KG1 (cell line): Measurements from ENCODE around the gene FCER2.

ENCODE experiments used
- DNase-seq: peaks from one replicate; lab custom pipeline; 2025; lab: John Stamatoyannopoulos, UW

The FCER2 gene

DNA sequence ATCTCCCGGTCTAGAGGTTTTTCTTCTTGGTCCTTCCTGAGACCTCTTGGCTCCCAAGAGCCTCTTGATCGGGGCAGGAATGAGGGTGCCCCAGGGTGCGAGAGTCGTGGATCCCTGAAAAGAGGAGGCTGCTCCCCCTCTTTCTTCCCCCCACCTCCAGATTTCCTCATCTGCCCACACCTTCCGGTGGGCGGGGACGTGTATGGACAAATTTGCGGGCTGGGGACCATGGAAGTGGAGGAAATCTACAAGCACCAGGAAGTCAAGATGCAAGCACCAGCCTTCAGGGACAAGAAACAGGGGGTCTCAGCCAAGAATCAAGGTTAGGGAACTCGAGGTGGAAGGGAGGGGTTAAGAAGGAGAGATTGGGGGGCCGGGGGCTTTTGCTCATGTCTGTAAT is 25.1 kb downstream of the FCER2 start, which contains the start of gene MCEMP1:
MCEMP1 (plus strand) TSS at position 237 of the 400 bp plus-strand sequence; CDS start at position 268, 31 bp downstream.
- DNase-seq, result no peak

DNA sequence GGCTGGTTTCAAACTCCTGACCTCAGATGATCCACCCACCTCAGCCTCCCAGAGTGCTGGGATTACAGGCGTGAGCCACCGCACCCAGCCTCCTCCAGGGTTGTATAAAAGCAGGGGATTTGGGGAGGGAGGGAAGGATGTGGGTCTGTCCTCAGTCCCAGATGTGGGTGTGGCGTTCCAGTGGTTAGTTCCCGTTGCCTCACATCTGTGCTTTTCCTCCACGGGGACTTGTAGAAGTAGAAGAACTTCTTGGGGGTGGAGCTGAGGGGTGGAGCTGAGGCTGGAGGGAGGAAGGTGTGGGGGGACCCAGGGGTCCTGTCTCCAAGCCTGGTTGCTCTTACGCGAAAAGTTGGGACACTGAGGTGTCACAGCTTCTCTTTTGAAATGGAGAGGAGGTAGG is 25.6 kb downstream of the FCER2 start:
- no peak for DNase-seq

DNA sequence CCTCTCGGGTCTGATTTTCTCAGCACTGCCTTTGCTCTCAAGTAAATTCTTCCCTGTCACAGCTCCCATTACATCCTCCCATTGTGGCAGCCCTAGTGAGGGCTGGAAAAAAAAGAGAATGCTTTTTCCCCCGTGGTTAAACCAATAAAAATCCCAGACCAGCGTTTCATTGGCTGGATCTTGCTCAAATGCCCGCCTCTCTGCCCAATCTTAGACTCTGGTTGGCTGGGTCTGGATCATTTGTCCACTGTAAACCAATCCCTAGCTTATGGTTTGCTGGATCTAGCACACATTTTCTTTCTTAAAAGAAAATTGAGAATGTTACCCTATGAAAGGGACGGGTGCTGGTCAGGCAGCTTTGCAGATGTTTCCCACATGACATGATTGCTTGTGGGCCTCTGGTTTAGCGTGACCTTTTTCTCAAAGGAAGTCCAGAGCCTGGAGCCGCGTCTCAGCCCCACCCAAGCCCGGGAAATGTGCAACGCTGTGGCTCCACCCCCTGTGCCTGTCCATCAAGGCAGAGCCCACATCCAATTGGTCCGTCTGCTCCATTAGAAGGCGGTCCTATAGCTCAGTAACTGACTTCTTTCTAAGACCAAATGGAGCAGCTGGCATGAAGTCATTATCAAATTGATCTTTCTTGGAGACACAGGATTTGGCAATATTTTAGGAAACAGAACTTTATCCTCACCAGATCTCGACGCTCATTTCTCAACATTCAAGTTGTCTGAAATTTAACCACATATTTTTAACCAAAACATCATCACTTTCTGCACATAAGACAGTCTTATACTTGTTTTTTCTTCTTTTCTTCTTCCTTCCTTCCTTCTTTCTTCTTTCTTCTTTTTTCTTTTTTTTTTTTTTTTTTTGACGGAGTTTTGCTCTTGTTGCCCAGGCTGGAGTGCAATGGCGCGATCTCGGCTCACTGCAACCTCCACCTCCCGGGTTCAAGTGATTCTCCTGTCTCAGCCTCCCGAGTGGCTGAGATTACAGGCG is 27.6 kb downstream of the FCER2 start:
- DNase-seq, result peak; percentile 24

DNA sequence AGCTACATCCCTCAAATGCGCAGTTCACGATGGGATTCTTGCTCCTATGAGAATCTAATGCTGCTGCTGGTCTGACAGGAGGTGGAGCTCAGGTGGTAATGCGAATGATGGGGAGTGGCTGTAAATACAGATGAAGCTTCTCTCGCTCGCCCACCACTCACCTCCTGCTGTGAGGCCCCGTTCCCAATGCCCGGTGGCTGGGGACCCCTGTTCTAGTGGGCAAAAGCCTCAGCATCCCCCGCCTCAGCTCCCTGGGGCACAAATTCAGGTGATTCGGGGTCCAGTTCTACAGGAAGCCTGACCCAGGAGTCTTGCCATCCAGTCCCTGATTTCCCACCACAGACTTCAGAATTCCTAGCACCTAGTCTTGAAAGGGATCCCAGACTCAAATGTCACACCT is 29.4 kb downstream of the FCER2 start:
- DNase-seq, result no peak

DNA sequence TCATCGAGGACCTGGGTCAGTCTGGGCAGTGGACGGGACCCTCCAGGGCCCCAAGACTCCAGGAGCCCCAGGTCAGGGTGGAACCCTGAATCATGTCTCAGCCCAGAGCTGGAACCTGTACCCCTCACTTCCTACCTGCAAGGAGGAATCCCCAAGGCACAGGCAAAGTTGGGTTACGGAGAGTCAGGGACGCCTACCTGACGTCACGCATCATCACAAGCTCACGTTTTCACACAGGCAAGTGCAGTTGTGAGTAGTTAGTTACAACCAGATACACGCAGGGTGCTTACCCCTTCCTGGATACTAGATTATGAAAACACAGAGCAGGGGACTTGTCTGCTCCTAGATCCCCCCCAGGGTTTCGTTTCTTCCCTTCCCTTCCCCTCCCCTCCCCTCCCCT is 31.1 kb downstream of the FCER2 start:
- DNase-seq, result no peak

DNA sequence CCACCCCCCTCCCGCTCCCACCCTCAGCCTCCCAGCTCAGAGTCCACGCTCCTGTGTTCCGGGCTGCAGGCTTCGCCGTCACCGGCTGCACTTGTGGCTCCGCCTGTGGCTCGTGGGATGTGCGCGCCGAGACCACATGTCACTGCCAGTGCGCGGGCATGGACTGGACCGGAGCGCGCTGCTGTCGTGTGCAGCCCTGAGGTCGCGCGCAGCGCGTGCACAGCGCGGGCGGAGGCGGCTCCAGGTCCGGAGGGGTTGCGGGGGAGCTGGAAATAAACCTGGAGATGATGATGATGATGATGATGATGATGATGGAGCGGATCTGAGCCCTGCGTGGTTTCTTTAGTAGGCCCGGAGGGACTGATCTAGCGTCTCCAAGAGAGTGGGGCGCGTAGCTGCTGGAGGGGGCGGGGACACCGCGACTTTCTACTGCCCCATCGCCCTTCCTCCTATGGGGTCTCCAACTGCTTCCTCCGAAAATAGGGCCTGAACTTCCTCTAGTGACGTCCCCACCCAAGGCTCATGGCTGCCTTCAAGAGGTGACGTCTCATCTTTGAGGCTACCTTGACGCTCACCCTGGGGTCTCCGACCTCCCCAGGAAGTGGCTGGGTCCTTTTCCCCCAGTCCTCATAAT is 31.7 kb downstream of the FCER2 start:
- DNase-seq, result no peak

DNA sequence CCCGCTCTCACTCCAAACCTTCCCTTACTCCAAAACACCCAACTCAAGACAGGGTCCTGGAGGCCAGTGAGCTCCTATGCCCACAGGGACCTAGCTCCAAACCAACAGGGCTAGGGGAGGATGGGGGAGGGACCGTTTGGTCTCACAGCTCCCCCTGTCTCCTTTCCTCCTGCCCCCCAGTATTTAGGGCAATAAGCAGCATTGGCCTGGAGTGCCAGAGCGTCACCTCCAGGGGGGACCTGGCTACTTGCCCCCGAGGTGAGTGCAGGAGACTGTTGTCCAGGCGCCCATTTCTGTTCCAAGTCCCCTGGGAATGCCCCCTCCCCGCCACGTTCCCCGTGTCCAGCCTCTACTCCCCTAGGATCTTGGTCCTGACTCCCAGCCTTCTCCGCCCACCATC is 32.3 kb downstream of the FCER2 start:
- DNase-seq, result no peak

- DNase-seq, result no peak
Observed at GRCh38 chr19:7668842-7669241, 33.1 kb downstream of the FCER2 start, which contains the start of gene RETN. Gene RETN, plus strand, starts transcription at chr19:7669049. Its CDS starts 278 bp downstream, at chr19:7669327.

DNA sequence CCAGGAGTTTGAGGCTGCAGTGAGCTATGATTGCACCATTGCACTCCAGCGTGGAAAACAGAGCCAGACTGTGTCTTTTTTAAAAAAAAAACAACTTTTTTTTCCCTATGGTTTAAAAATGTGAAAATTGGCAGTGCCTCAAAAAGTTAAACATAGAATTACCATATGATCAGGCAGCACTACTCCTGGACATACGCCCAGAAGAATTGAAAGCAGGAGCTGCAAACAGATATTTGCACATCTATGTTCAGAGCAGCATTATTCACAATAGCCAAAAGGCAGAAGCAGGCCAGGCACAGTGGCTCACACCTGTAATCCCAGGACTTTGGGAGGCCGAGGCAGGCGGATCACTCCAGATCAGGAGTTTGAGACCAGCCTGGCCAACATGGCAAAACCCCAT is 36.9 kb downstream of the FCER2 start:
- no peak for DNase-seq

DNA sequence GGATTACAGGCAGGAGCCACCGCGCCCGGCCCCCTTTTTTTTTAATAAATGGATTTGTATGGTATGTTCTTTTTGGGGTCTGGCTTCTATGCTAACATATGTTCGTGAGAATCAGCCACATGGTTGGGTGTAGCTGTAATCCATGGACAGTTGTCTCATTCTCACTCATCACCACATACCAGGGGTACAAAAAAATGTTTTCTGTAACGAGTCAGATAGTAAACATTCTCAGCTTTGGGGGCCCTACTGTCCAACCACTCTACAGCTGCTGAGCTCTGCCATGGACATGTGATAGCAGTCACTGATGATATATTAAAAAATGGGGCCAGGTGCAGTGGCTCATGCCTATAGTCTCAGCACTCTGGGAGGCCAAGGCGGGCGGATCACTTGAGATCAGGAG is 38.2 kb downstream of the FCER2 start:
- DNase-seq, result no peak

DNA sequence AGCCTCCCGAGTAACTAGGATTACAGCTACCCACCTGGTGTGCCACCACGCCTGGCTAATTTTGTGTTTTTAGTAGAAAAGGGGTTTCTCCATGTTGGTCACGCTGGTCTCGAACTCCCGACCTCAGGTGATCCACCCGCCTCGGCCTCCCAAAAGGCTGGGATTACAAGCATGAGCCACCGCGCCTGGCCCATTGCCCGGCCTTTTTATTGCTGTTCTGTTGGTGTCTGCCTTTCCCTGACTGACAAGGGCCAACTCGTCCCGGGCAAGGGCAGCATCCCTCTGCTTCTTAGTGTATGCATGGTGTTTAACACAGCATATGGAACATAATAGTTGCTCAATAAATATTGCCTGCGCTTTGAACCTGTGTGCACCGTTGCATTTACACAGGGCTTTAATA is 39.3 kb downstream of the FCER2 start:
- no peak for DNase-seq

DNA sequence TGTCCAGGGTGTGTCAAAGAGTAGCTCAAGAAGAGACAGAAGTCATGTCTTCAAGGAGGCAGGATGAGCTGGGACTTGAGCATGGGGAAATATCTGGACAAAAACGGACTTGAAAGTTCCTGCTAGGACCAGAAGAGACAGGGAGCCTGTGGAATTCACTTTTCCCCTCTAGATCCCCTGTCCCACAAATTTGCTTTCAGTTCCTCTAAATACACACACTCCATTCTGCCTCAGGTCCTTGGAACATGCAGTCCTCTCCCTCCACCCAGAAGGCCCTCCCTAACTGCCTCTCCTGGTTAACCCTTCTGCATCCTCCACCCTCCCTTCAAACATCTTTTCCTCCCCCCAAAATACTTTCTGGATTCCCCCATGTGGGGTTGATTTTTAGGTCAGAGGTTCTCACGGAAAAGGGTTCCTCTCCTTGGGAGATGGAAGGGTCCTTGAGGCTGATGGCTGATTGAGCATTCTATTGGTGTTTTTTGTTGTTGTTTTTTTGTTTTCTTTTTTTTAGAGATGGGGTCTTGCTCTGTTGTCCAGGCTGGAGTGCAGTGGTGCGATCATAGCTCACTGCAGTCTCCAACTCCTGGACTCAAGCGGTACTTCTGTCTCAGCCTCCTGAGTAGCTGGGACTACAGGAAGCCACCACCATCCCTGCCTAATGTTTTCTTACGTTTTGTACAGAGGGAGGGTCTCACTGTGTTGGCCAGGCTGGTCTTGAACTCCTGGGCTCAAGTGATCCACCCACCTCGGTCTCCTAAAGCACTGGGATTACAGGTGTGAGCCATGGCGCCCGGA is 40.0 kb downstream of the FCER2 start:
- DNase-seq, result no peak

DNA sequence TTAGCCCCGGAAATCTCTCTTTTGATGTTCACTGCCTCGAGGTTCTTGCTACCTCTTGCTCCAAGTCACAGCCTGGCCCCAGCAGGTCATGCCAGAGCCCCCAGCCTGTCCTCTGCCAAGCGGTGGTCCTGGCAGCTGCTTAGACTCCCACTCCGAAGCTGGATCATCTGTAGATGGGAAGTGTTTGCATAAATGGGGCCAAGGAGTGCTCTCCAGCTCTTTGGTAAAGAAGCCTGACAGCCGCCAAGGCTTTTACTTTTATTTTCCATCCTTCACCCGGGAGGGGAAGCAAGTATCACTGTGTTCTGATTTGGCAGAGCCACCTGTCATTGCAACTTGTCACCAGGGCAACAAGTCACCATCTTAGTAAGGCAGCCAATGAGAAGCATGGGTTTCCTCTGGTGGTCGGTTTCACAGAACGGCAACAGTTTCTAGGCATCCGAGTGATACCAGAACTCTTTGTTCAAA is 43.7 kb downstream of the FCER2 start:
- DNase-seq, result no peak

GRCh38 chr19:7657131-7657751 is 44.7 kb downstream of the FCER2 start:
- DNase-seq, result peak; percentile 26

- peak; percentile 16 for DNase-seq
Observed at GRCh38 chr19:7655581-7655980, 46.4 kb downstream of the FCER2 start.

DNA sequence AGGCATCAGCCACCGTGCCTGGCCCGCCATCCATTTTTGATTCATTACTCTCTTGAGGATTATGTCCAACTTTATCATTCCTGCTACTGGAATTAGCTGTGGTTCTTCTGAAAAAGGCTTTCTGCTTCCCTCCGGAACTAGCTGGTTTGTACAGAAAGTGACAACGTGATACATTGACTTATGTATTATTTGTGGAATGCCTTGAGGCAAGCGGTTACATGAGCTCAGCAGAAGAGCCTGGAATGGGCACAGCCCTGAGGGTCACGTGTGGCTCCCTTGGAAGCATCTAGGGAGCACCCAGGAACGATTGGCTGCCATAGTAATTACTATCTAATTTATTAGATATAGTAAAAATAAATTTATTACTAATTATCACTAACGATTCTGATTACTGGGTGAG is 47.5 kb downstream of the FCER2 start:
- DNase-seq, result no peak

DNA sequence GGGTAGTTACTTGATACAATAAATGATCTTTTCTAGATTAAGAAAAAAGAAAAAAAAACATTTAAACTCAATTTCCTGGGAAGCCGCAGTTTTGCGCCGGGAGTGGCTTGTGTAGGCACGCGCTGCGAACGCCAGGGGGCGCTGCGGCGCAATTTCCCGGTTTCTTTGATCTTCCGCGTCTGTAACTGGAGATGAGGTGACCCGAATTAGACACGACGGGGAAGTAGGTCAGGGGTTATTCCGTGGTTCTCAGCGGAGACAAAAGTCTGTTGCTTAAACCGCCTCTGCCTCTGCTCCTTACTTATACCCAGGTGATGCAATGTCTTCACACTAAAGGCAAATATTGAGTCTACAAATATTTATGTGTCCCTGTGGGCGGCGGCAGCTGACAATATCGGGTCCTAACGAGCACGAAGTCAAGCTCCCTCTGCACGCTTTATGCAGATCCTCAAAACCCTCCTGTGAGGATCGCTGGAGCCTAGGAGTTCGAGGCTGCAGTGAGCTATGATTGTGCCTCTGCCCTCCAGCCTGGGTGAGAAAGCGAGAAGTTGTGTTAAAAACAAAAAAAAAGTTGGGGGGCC is 49.8 kb downstream of the FCER2 start:
- DNase-seq, result peak; percentile 81

DNA sequence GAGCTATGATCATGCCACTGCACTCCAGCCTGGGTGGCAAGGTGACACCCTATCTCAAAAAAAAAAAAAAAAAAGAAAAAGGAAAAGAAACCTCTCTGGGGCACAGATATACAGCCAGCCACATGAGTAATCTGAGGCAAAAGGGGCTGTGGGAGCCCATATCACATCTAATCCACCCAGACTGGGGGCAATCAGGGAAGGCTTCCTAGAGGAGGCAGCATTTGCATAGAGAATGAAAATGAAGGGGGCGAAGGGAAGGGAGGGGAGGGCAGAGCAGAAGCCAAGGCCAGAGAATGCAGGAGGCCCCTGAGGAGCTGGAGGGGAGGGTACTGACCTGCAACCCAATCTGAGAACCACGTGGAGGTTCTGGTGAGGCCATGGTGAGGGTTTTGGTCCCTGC is 51.8 kb downstream of the FCER2 start:
- no peak for DNase-seq

- no peak for DNase-seq
Observed at GRCh38 chr19:7648265-7649014, 53.5 kb downstream of the FCER2 start.

DNA sequence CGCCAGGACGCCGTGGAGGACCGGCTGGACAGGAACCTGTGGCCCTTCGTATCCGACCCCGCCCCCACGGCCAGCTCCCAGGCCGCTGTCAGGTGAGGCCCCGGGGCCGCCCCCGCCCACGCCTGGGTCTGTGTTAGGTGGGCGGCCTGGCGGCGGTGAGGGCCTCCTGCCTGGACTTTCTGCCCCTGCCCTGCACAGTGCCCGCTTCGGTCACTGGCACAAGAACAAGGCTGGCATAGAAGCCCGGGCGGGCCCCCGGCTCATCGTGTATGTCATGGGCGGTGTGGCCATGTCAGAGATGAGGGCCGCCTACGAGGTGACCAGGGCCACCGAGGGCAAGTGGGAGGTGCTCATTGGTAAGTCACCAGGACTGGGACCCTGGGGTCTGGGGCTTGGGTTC is 54.8 kb downstream of the FCER2 start:
- DNase-seq, result no peak

DNA sequence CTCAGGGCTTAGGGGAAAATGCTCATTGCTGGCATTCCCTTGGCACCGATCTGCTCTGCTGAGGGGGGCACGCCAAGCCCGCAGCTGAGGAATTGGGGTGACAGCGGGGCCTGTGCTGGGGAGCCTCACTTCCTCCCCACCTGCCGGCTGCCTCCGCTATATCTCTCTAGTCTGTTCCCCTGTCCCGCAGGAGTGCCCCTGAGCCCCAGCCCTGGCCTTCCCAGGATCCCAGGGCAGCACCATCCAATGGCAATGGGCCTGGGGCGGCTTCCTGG is 55.6 kb downstream of the FCER2 start:
- no peak for DNase-seq
